Fibroblast of pulmonary artery (primary cell): Measurements from ENCODE around the gene FAM234B.
A peak's percentile ranks its signal among the peaks of the same experiment; 100 is the strongest.
"Not testable (repeated sequence)": the region's sequence is repeated elsewhere in the genome, so short reads cannot be mapped to it uniquely, and the experiment has no call there.

Source experiments
- DNase-seq: peaks from one replicate; pipeline ENCODE4 v3.0.0-alpha.2; 2010; ENCODE audit warnings: low read depth
- H3K4me3 ChIP-seq: replicated peaks from 2 replicates; pipeline ENCODE4 v1.5.1; 2011; ENCODE audit warnings: low read depth, mild to moderate bottlenecking, control low read depth, low read length, moderate library complexity
- TF ChIP-seq, protein P1 (sequence below): IDR thresholded peaks from 2 replicates; pipeline ENCODE4 v1.5.1; 2011; ENCODE audit warnings: mild to moderate bottlenecking, control low read depth, low read length, inconsistent platforms; ENCODE audit errors: missing control alignments

Gene FAM234B

DNA sequence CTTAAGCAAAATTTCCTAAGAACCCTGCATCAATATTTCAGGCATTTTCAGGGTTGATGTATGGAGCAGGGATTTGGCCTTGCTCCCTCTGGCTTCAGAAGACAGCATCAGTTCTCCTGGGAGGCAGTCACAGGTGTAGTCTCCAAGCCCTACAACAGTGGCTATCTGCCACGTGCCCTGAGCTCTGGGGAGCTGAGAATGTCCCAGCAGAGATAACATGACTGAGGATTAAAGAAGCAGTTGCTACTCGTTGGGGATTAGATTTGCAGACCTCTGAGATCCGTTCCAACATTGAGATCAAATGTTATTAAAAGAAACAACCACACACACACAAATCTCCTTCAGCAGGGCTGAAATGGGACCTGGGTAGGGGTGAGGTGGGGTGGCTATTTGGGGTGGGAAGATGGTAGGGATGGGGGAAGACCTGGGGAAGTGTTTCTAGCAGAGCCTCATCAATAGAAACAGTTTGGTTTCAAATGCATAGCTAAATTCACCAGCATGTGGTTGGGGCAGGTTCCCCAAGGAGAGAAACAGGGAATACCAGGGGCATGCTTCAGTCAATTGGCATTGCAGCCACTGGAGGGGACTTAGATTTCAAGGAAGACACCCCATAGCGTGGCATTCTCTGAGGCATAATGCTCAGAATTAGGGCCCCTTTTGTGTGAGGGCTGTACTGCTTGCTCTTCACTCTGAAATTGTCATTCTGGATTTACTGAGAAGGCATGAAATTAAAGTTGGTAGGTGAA lies 15.2 kb upstream of the FAM234B start:
- no peak for DNase-seq
- TF ChIP-seq, protein P1, sequence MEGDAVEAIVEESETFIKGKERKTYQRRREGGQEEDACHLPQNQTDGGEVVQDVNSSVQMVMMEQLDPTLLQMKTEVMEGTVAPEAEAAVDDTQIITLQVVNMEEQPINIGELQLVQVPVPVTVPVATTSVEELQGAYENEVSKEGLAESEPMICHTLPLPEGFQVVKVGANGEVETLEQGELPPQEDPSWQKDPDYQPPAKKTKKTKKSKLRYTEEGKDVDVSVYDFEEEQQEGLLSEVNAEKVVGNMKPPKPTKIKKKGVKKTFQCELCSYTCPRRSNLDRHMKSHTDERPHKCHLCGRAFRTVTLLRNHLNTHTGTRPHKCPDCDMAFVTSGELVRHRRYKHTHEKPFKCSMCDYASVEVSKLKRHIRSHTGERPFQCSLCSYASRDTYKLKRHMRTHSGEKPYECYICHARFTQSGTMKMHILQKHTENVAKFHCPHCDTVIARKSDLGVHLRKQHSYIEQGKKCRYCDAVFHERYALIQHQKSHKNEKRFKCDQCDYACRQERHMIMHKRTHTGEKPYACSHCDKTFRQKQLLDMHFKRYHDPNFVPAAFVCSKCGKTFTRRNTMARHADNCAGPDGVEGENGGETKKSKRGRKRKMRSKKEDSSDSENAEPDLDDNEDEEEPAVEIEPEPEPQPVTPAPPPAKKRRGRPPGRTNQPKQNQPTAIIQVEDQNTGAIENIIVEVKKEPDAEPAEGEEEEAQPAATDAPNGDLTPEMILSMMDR = no peak
- H3K4me3 ChIP-seq = no peak overlapping the region

DNA sequence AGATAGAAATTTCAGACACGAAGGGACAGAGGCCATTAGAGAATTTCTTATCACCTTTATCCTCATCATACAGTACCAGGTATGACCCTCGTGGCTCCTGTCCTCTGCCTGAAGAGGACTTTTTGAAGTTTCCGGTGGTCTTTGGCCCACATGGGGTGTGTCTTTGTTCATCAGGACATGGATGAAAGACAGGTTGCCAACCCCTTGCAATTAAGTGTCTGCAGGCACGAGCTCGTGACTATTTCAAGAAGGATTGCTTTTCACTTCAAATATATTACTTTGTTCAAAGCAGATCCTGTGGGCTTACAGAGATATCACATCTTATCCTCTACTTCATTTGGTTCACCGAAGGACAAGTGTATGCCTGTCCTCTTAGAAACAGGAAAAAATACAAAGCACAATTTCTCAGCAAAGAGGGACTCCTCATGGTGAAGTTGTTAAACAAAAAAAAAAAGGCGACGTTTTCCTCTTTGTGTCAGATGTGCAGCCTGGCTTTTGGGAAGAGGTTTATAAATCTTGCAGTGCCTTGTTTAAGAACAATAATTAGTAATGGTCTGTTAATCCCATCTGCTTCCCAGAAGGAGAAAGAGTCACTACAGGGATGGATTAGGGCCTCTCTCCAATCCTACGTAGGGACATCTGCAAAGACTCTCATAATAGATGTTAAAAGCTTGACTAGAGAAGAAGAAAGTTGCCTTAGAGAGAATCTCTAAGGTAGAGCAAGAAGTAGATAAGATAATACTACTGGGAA lies 13.5 kb upstream of the FAM234B start:
- H3K4me3 ChIP-seq = no peak overlapping the region
- TF ChIP-seq, protein P1 = no peak
- DNase-seq = no peak

DNA sequence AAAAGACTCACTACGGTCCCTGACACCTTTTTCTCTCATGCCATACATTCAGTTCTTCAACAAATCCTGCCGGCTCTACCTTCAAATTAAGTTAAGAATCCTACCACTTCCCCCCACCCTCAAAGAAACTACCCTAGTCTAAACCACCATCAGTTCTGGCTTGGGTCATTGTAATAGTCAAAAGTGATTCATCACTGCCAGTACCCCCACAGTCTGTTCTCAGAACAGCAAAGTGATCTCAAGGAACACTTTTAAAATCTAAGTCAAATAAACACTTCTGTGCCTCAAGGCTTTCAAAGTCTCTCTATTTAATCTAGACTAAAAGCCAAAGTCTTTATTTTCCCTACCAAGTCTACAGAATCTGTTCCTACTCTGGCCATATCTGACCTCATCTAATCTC lies 12.0 kb upstream of the FAM234B start:
- TF ChIP-seq, protein P1 = no peak
- no peak for DNase-seq
- no peak overlapping the region for H3K4me3 ChIP-seq

DNA sequence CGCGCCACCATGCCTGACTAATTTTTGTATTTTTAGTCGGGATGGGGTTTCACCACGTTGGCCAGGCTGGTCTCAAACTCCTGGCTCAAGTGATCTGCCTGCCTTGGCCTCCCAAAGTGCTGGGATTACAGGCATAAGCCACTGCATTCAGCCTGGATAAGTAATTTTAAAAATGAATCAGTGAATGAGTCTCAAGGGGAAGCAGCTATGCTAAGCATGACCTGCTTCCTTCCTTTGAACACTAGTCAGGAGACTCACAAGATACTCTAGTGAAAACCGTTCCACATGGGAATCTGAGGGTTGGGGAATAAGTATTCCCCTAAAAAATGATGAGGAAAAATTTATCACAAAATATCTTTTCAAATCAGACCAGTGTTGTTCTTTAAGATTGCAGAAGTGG lies 10.7 kb upstream of the FAM234B start:
- DNase-seq = no peak

DNA sequence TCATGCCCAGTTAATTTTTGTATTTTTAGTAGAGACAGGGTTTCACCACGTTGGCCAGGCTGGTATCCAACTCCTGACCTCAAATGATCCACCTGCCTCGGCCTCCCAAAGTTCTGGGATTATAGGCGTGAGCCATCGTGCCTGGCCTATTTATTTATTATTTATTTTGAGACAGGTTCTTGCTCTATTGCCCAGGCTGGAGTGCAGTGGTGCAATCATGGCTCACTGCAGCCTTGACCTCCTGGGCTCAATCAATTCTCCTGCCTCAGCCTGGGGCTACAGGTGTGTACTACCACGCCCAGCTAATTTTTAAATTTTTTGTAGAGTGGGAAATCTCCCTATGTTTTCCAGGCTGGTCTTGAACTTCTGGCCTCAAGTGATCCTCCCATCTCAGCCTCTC lies 8.8 kb upstream of the FAM234B start:
- not testable (repeated sequence) for DNase-seq, H3K4me3 ChIP-seq

More for the DNA sequence above, 10.7 kb upstream of the FAM234B start:
- TF ChIP-seq, protein P1 = no peak
- H3K4me3 ChIP-seq = no peak overlapping the region

DNA sequence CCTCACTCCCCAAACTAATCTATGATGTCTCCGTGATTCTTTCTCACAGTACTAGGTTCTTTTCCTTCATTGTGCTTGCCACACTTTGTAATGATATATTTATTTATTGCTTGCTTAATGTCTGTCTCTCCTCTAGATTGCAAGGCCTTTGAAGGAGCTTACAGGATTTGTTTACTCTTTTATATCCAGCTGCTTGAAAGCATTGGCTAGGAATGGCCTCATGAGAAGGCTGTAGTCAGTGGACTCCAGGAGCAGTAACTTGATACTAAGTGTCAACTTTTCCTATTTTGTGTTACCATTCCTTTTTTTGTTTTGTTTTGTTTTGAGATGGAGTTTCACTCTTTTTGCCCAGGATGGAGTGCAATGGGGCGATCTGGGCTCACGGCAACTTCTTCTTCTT lies 7.3 kb upstream of the FAM234B start:
- TF ChIP-seq, protein P1 = no peak
- no peak for DNase-seq
- no peak overlapping the region for H3K4me3 ChIP-seq

DNA sequence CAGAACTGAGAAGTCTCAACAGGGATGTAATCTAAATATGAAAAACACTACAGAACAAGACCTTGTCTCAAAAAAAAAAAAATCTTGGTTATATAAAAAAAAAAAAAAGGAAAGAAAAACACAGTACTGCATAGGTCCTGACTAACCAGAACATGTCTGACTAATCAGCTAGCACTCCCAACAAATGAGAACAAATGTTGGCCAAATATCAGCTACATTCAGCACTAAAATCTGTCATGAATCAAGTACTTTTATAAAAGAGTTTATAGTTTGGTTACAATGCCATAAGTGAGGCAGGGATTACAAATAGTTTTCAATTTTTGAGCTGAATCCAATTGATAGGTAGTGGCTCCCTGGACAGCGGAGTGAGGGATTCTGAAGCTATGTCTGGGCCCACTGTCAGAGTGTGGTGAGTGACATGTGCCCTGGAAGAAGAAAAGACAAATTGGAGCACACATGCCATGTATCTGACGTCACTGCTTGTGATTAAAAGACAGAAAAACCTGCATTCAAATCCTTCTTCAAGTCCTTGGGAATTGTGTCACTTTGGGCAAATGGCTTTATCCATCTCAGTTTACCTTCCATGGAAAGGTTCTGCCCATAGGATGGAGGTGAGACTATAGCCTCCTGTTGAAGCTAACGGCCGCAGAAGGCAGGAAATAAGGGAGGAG lies 5.6 kb upstream of the FAM234B start:
- peak; percentile 58 for DNase-seq
- H3K4me3 ChIP-seq = no peak overlapping the region
- TF ChIP-seq, protein P1 = no peak
